Trophoblast cell (in vitro differentiated cells and primary cell): ENCODE measurements around the gene LAMB4.
A peak's percentile ranks its signal among the peaks of the same experiment; 100 is the strongest.

Source experiments
- DNase-seq, 2 donors: peaks; one replicate each; pipeline ENCODE4 v3.0.0-alpha.2; 2016
- H2AFZ ChIP-seq: 2 replicates; pipeline ENCODE4 v1.6.1; 2013; ENCODE audit warnings: low read length, moderate library complexity, mild to moderate bottlenecking; ENCODE audit not compliant: insufficient read depth, poor library complexity
- H2AK5ac ChIP-seq: 2 replicates; pipeline ENCODE4 v1.6.1; 2013; ENCODE audit warnings: mild to moderate bottlenecking, low read length
- H2BK120ac ChIP-seq: 2 replicates; pipeline ENCODE4 v1.6.1; 2013; ENCODE audit warnings: low read length, mild to moderate bottlenecking, moderate library complexity; ENCODE audit not compliant: insufficient read depth, poor library complexity
- H2BK12ac ChIP-seq: 2 replicates; pipeline ENCODE4 v1.6.1; 2013; ENCODE audit warnings: mild to moderate bottlenecking, low read length, moderate library complexity
- H2BK5ac ChIP-seq: 2 replicates; pipeline ENCODE4 v1.6.1; 2013; ENCODE audit warnings: low read length, low read depth, moderate library complexity, mild to moderate bottlenecking; ENCODE audit not compliant: poor library complexity
- H3K14ac ChIP-seq: 2 replicates; pipeline ENCODE4 v1.6.1; 2013; ENCODE audit warnings: mild to moderate bottlenecking, low read length
- H3K18ac ChIP-seq: 2 replicates; pipeline ENCODE4 v1.6.1; 2013; ENCODE audit warnings: mild to moderate bottlenecking, low read length
- H3K23ac ChIP-seq: 2 replicates; pipeline ENCODE4 v1.6.1; 2013; ENCODE audit warnings: low read length
- H3K27ac ChIP-seq: 2 replicates; pipeline ENCODE4 v1.5.1; 2013; ENCODE audit warnings: low read depth, mild to moderate bottlenecking, inconsistent platforms, low read length, moderate library complexity
- H3K27me3 ChIP-seq: 2 replicates; pipeline ENCODE4 v1.6.1; 2013; ENCODE audit warnings: inconsistent platforms, mild to moderate bottlenecking, low read length, moderate library complexity; ENCODE audit not compliant: insufficient read depth
- H3K36me3 ChIP-seq, 2 experiments: 1 replicate in 1 of 2; 2 replicates in 1 of 2; pipeline ENCODE4 v1.6.1; 2013; ENCODE audit warnings: low read length in 2 of 2, mild to moderate bottlenecking in 2 of 2, moderate library complexity in 1 of 2; ENCODE audit not compliant: insufficient read depth in 2 of 2, control insufficient read depth in 1 of 2
- H3K4ac ChIP-seq: 2 replicates; pipeline ENCODE4 v1.6.1; 2013; ENCODE audit warnings: low read depth, mild to moderate bottlenecking, low read length, moderate library complexity
- H3K4me1 ChIP-seq, 2 experiments: 1 replicate in 1 of 2; 2 replicates in 1 of 2; pipeline ENCODE4 v1.6.1; 2013; ENCODE audit warnings: low read length in 2 of 2, mild to moderate bottlenecking in 2 of 2, moderate library complexity in 1 of 2; ENCODE audit not compliant: insufficient read depth in 2 of 2, control insufficient read depth in 1 of 2
- H3K4me2 ChIP-seq: 2 replicates; pipeline ENCODE4 v1.6.1; 2013; ENCODE audit warnings: inconsistent platforms, mild to moderate bottlenecking, low read length, moderate library complexity
- H3K4me3 ChIP-seq: 2 replicates; pipeline ENCODE4 v1.5.1; 2013; ENCODE audit warnings: mild to moderate bottlenecking, low read depth, low read length, inconsistent platforms
- H3K79me1 ChIP-seq: one replicate; pipeline ENCODE4 v1.6.1; 2013; ENCODE audit warnings: low read length
- H3K79me2 ChIP-seq: 2 replicates; pipeline ENCODE4 v1.6.1; 2013; ENCODE audit warnings: low read length, mild to moderate bottlenecking; ENCODE audit not compliant: control insufficient read depth, insufficient read depth, poor library complexity
- H3K9ac ChIP-seq: 2 replicates; pipeline ENCODE4 v1.6.1; 2013; ENCODE audit warnings: mild to moderate bottlenecking, low read length
- H3K9me3 ChIP-seq: 2 replicates; pipeline ENCODE4 v1.6.1; 2013; ENCODE audit warnings: low read depth, mild to moderate bottlenecking, control low read depth, inconsistent platforms, low read length; ENCODE audit not compliant: insufficient read depth
- H4K12ac ChIP-seq: 2 replicates; pipeline ENCODE4 v1.6.1; 2013; ENCODE audit warnings: low read depth, mild to moderate bottlenecking, low read length, moderate library complexity
- H4K8ac ChIP-seq: 2 replicates; pipeline ENCODE4 v1.6.1; 2013; ENCODE audit warnings: low read depth, mild to moderate bottlenecking, low read length, moderate library complexity
- H4K91ac ChIP-seq: one replicate; pipeline ENCODE4 v1.6.1; 2013; ENCODE audit warnings: low read depth, mild to moderate bottlenecking, low read length, moderate library complexity
- WGBS: extraction: QIAGEN DNeasy Blood & Tissue Kit; methylation state at CpG from one replicate; pipeline ENCODE4 v1.1.7; 2013; ENCODE audit warnings: missing lambda C conversion rate; ENCODE audit not compliant: insufficient read length, insufficient coverage; ENCODE audit errors: extremely low coverage; 5-methylcytosine and 5-hydroxymethylcytosine counted together

LAMB4 gene

DNA sequence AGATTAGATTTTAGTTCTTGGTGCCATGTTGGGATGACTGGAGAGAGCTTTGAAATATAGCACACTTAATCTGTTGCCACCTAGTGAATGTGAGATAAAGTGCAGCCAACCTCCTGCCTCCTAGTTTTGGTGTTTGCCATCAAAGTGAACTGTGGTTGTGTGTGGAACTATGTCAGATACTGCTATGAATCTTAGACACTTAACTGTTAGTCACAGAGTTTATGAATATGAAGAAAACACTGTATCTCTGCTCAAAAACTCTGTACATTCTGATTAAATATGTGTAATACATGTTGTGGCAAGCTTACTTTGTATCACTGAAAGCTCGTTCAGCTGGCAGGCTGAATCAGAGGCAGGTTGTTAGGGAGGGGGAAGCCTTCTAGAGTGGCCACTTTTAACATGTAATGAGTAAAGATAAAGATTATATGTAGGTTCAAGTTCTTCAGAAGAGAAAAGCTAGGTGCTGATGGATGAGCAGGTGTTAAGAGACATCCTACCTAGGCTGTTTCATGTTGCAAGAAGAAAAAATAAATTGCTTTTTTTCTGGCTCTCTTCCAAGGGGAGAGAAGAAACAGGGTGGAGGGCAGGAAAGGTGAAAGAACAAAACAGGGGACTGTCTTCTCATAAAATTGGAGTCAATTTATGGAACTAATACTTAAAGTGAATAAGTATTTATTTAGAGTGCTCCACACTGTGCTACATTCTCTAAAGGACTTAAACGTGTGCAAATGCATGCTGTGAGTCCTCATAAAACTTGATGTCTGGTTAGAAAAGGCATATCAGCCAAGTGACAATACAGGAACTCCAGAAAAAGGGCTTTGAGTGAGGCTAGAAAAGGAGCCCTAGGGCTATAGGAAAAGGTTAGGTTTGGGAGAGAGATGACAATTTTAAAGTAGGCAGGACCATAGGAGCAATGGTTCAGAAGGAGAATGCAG, 113.1 kb downstream of the LAMB4 start:
- H3K4ac ChIP-seq = no peak overlapping the region
- H3K27me3 ChIP-seq = no peaks in the 10 kb centered on the region
- H3K79me1 ChIP-seq = no peaks in the 10 kb centered on the region
- H3K23ac ChIP-seq = no peak overlapping the region
- no peak overlapping the region for H3K14ac ChIP-seq
- peaks cover 0 to 4% of the 10 kb centered on the region in 2 experiments for H3K4me1 ChIP-seq
- no peak overlapping the region for H3K27ac ChIP-seq
- no CpG with 5 or more reads among the region's 2 CpGs for WGBS
- no peak overlapping the region for H2AFZ ChIP-seq
- no peak overlapping the region for H2BK120ac ChIP-seq
- H3K4me2 ChIP-seq = no peak overlapping the region
- H4K12ac ChIP-seq = no peak overlapping the region
- no peaks in the 10 kb centered on the region for H3K79me2 ChIP-seq
- no peak overlapping the region for H3K9ac ChIP-seq
- no peaks in the 10 kb centered on the region for H3K9me3 ChIP-seq
- H3K18ac ChIP-seq = no peak overlapping the region
- peak in 1 of 2 donors; percentile 28 for DNase-seq
- H3K4me3 ChIP-seq = no peak overlapping the region
- H3K36me3 ChIP-seq = no peaks in the 10 kb centered on the region
- no peak overlapping the region for H2AK5ac ChIP-seq
- no peak overlapping the region for H4K8ac ChIP-seq
- no peak overlapping the region for H4K91ac ChIP-seq
- H2BK12ac ChIP-seq = no peak overlapping the region
- H2BK5ac ChIP-seq = no peak overlapping the region

GRCh38 chr7:108015740-108016139, 114.4 kb downstream of the LAMB4 start:
- no peak overlapping the region for H3K4me3 ChIP-seq
- no peak overlapping the region for H2BK12ac ChIP-seq
- no peak overlapping the region for H4K91ac ChIP-seq
- no peak overlapping the region for H3K18ac ChIP-seq
- H2AFZ ChIP-seq = no peak overlapping the region
- H3K79me2 ChIP-seq = no peaks in the 10 kb centered on the region
- H3K14ac ChIP-seq = no peak overlapping the region
- no CpG with 5 or more reads among the region's 2 CpGs for WGBS
- H3K9ac ChIP-seq = no peak overlapping the region
- no peak overlapping the region for H2BK5ac ChIP-seq
- peaks cover 0 to 4% of the 10 kb centered on the region in 2 experiments for H3K4me1 ChIP-seq
- H3K4ac ChIP-seq = no peak overlapping the region
- H3K9me3 ChIP-seq = no peaks in the 10 kb centered on the region
- H3K23ac ChIP-seq = no peak overlapping the region
- H3K4me2 ChIP-seq = no peak overlapping the region
- H3K27ac ChIP-seq = no peak overlapping the region
- no peak overlapping the region for H4K8ac ChIP-seq
- H3K36me3 ChIP-seq = no peaks in the 10 kb centered on the region
- H2BK120ac ChIP-seq = no peak overlapping the region
- no peaks in the 10 kb centered on the region for H3K27me3 ChIP-seq
- H4K12ac ChIP-seq = no peak overlapping the region
- no peaks in the 10 kb centered on the region for H3K79me1 ChIP-seq
- no peak overlapping the region for H2AK5ac ChIP-seq
- DNase-seq = no peak

GRCh38 chr7:108014747-108015682, 115.1 kb downstream of the LAMB4 start:
- H3K4ac ChIP-seq = no peak overlapping the region
- DNase-seq = peak in 1 of 2 donors; percentile 39
- H3K36me3 ChIP-seq = no peaks in the 10 kb centered on the region
- no peaks in the 10 kb centered on the region for H3K9me3 ChIP-seq
- H2BK120ac ChIP-seq = no peak overlapping the region
- no peaks in the 10 kb centered on the region for H3K27me3 ChIP-seq
- no peak overlapping the region for H3K27ac ChIP-seq
- H3K14ac ChIP-seq = no peak overlapping the region
- no CpG with 5 or more reads among the region's 6 CpGs for WGBS
- no peak overlapping the region for H3K23ac ChIP-seq
- H3K4me3 ChIP-seq = no peak overlapping the region
- no peak overlapping the region for H4K8ac ChIP-seq
- H2AK5ac ChIP-seq = no peak overlapping the region
- no peak overlapping the region for H3K18ac ChIP-seq
- H3K4me2 ChIP-seq = no peak overlapping the region
- no peaks in the 10 kb centered on the region for H3K79me1 ChIP-seq
- no peak overlapping the region for H4K91ac ChIP-seq
- no peaks in the 10 kb centered on the region for H3K79me2 ChIP-seq
- no peak overlapping the region for H2BK5ac ChIP-seq
- no peak overlapping the region for H2AFZ ChIP-seq
- H3K4me1 ChIP-seq = peaks cover 0 to 4% of the 10 kb centered on the region in 2 experiments
- no peak overlapping the region for H3K9ac ChIP-seq
- no peak overlapping the region for H4K12ac ChIP-seq
- no peak overlapping the region for H2BK12ac ChIP-seq

GRCh38 chr7:108014215-108014614, 115.9 kb downstream of the LAMB4 start:
- H3K79me1 ChIP-seq = no peaks in the 10 kb centered on the region
- DNase-seq = no peak
- no peaks in the 10 kb centered on the region for H3K27me3 ChIP-seq
- H3K14ac ChIP-seq = no peak overlapping the region
- no peak overlapping the region for H4K8ac ChIP-seq
- H4K91ac ChIP-seq = no peak overlapping the region
- WGBS = no CpG with 5 or more reads among the region's 2 CpGs
- peaks cover 0 to 4% of the 10 kb centered on the region in 2 experiments for H3K4me1 ChIP-seq
- no peak overlapping the region for H2BK12ac ChIP-seq
- no peak overlapping the region for H2BK5ac ChIP-seq
- no peak overlapping the region for H2BK120ac ChIP-seq
- no peaks in the 10 kb centered on the region for H3K36me3 ChIP-seq
- no peak overlapping the region for H3K4ac ChIP-seq
- no peak overlapping the region for H3K23ac ChIP-seq
- no peak overlapping the region for H3K4me2 ChIP-seq
- H3K4me3 ChIP-seq = no peak overlapping the region
- H2AK5ac ChIP-seq = no peak overlapping the region
- H3K79me2 ChIP-seq = no peaks in the 10 kb centered on the region
- H3K18ac ChIP-seq = no peak overlapping the region
- no peak overlapping the region for H3K27ac ChIP-seq
- no peaks in the 10 kb centered on the region for H3K9me3 ChIP-seq
- H3K9ac ChIP-seq = no peak overlapping the region
- no peak overlapping the region for H2AFZ ChIP-seq
- H4K12ac ChIP-seq = no peak overlapping the region
